ACHN (cell line): Measurements from ENCODE around the gene CARNS1.
A peak's percentile ranks its signal among the peaks of the same experiment; 100 is the strongest.
"Not testable (repeated sequence)": the region's sequence is repeated elsewhere in the genome, so short reads cannot be mapped to it uniquely, and the experiment has no call there.

Source experiments
- DNase-seq: peaks from one replicate; pipeline ENCODE4 v3.0.0-alpha.2; 2015
- in situ Hi-C: cut with HindIII; loops from 2 replicates; pipeline ENCODE4 v1.10.0; 2017; ENCODE audit warnings: low sequenced_read_pairs, low pct_ligation_motif_present, low pct_unique_long_range_greater_than_20kb

CARNS1 gene

GRCh38 chr11:67420147-67420645 lies 4.7 kb downstream of the CARNS1 start:
- in situ Hi-C loops = no loop called here
- DNase-seq = no peak

DNA sequence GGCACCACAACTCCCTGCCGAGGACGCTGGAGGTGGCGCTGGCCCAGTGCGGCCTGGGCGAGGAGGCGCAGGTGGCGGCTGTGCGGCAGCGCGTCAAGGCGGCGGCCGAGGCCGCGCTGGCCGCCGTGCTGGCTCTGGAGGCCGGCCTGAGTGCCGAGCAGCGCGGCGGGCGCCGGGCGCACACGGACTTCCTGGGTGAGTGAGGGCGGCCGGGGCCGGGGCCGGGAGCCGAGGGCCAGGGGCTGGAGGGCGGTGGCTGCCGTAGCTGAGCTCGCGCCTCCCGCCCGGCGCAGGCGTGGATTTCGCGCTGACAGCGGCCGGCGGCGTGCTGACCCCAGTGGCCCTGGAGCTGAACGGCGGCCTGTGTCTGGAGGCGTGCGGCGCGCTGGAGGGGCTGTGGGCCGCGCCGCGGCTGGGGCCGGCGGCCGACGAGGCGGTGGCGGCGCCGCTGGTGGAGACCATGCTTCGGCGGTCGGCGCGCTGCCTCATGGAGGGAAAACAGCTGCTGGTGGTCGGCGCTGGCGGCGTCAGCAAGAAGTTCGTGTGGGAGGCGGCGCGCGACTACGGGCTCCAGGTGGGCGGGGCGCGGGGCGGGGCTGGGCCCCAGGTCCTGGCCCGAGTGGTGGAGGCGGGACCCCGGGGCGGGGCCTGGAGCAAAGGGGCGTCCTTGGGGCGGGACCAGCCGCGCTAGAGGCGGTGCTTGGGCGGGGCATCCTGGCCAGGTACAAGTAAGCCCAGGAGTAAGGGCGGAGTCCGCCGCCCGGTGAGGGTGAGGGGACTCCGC lies 5.4 kb downstream of the CARNS1 start:
- in situ Hi-C loops = no loop called here
- DNase-seq = peak; percentile 85

- in situ Hi-C loops = no loop called here
- DNase-seq = no peak
These were observed 6.1 kb downstream of the CARNS1 start for GRCh38 chr11:67421430-67422031.

DNA sequence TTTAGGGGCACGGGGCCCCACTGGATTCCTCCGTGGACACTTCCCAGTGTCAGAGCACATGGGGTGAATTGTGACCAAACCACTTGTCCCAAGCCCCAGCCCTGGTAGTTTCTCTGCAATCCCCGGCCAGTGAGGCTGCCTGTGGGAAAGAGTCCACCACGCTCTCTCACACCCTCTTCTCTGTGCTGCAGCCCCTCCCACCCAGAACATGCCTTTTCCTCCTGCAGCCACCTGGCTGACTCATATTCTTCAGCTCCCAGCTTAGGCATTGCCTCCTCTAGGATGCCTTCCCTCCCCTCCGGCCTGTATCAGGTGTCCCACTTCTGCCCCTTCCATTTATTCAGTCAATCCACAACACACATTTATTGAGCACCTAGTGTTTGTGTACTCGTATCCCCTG lies 7.4 kb downstream of the CARNS1 start:
- in situ Hi-C loops = no loop called here
- DNase-seq = no peak

GRCh38 chr11:67423466-67423865 lies 8.0 kb downstream of the CARNS1 start:
- DNase-seq = no peak
- in situ Hi-C loops = no loop called here

DNA sequence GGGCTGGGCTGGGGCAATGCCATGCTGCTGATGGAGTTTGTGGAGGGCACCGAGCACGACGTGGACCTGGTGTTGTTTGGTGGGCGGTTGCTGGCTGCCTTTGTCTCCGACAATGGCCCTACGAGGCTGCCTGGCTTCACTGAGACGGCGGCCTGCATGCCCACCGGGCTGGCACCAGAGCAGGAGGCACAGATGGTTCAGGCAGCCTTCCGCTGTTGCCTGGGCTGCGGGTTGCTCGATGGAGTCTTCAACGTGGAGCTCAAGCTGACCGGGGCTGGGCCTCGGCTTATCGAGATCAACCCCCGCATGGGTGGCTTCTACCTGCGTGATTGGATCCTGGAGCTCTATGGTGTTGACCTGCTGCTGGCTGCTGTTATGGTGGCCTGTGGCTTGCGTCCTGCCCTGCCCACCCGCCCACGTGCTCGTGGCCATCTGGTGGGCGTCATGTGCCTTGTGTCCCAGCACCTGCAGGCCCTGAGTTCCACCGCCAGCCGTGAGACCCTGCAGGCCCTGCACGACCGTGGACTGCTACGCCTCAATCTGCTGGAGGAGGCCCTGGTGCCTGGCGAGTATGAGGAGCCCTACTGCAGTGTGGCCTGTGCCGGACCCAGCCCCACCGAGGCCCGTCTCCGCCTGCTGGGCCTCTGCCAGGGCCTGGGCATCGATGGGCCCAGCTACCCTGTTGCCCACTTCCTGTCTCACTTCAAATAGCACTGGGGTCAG lies 8.6 kb downstream of the CARNS1 start:
- no peak for DNase-seq
- in situ Hi-C loops = no loop called here

DNA sequence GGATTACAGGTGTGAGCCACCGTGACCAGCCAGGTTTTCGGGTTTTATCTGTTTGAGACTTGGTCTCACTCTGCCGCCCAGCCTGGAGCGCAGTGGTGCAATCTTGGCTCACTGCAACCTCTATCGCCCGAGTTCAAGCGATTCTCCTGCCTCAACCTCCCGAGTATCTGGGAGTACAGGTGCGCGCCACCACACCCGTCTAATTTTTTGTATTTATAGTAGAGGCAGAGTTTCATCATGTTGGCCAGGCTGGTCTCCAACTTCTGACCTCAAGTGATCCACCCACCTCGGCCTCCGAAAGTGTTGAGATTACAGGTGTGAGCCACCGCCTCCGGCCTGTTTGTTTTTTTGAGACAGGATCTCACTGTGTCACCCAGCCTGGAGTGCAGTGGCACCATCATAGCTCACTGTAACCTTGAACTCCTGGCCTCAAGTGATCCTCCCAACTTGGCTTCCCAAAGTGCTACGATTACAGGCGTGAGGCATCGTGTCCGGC lies 11.9 kb downstream of the CARNS1 start:
- DNase-seq, in situ Hi-C loops: not testable (repeated sequence)

DNA sequence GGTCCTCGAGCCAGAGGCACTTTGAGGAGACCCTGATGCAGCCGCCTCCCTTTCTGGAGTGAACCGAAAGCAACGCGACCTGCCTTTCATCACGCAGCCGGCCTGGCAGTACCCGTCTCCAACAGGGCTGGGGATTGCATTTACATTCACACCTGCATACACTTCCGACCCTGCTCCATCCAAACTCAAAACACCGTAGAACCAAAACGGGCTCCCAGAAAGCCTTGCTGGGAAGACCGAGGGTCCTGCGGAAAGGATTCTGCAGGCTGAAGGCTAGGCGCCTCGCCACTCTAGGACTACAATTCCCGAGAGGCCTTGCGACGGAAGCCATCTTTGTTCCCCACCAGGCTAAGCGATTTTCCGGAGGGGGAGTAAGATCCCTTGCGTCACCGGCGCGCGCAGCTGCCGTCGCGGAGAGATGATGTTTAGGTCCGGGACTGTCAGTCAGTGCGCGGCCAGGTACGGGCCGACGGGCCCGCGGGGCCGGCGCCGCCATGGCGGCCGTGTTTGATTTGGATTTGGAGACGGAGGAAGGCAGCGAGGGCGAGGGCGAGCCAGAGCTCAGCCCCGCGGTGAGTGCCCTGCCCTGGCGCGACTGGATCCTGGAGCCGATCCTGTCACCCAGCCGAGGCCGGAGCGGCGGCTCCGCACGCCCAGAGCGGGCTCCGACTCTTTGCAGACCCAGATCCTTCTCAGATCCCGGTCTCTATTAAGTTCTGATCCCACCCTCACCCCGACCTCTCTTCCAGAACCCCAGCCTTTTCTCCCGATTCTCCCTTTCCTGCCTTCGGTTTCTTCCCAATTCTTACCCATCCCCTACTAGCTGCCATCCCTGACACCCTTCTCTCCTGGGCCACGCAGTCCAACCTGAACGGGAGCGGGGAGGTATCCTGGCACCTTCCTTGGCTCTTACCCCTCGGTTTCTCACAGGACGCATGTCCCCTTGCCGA lies 12.8 kb downstream of the CARNS1 start, which contains the start of gene RPS6KB2:
Gene RPS6KB2 (plus strand): TSS at position 443 of the 950 bp plus-strand sequence. CDS start 52 bp downstream, at position 495.
- DNase-seq = peak; percentile 95
- in situ Hi-C loops = no loop called here

- no peak for DNase-seq
- in situ Hi-C loops = no loop called here
These were observed 13.7 kb downstream of the CARNS1 start for GRCh38 chr11:67429038-67429668.

- in situ Hi-C loops = no loop called here
- no peak for DNase-seq
These were observed 14.2 kb downstream of the CARNS1 start for GRCh38 chr11:67429722-67430121.

DNA sequence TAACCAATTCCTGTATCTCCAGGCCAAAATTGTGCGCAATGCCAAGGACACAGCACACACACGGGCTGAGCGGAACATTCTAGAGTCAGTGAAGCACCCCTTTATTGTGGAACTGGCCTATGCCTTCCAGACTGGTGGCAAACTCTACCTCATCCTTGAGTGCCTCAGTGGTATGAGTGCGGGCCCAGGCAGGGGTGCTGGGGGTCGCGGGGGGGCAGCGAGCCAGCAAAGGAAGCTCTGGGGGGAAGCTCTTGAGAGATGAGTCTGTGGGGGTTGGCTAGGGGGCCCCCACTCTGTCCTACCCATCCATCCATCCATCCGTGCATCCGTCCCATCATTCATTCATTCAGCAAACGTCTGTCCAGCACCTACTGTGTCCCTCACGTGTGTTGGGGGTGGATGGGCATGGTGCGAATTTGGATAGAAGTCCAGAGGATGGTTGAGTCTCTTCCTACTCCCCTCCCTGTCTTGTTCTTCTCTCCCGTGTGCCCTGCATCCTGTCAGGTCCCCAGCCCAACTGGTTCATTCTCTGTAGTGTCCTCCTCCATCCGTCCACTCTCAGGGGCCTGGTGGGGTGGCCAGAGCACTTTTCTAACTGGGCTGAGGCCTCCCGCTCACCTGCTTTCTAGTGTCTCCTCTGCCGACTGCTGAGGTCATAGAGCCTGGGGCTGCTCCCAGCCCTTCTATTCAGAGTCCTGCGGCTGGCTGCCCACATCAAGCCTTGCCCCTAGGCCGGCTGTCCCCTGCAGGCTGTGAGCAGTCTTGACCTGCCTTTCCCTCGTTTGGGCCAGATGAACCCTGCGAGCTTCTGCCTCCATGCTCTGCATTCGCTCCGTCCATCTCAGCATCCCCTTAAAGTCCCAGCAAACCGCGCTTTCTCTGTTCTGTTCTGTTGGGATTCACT lies 16.1 kb downstream of the CARNS1 start:
- DNase-seq = no peak
- in situ Hi-C loops = no loop called here

- DNase-seq = no peak
- in situ Hi-C loops = no loop called here
These were observed 17.3 kb downstream of the CARNS1 start for GRCh38 chr11:67432655-67433349.

GRCh38 chr11:67433536-67434394 lies 18.3 kb downstream of the CARNS1 start:
- no peak for DNase-seq
- in situ Hi-C loops = no loop called here

DNA sequence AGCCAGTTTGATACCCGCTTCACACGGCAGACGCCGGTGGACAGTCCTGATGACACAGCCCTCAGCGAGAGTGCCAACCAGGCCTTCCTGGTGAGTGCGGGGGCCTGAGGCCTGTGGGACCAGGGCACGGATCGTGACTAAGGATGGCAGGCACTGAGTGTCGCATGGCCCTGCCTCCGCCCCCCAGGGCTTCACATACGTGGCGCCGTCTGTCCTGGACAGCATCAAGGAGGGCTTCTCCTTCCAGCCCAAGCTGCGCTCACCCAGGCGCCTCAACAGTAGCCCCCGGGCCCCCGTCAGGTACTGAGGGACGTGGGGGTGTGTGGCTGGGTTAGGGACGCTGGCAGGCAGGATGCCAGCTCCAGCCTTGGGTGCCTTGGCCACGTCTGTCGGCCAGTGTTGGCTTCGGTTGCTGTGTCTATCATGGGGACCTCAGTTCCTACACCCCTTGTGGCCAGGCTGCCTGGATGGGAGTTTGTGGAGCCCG lies 19.0 kb downstream of the CARNS1 start:
- no peak for DNase-seq
- in situ Hi-C loops = no loop called here

DNA sequence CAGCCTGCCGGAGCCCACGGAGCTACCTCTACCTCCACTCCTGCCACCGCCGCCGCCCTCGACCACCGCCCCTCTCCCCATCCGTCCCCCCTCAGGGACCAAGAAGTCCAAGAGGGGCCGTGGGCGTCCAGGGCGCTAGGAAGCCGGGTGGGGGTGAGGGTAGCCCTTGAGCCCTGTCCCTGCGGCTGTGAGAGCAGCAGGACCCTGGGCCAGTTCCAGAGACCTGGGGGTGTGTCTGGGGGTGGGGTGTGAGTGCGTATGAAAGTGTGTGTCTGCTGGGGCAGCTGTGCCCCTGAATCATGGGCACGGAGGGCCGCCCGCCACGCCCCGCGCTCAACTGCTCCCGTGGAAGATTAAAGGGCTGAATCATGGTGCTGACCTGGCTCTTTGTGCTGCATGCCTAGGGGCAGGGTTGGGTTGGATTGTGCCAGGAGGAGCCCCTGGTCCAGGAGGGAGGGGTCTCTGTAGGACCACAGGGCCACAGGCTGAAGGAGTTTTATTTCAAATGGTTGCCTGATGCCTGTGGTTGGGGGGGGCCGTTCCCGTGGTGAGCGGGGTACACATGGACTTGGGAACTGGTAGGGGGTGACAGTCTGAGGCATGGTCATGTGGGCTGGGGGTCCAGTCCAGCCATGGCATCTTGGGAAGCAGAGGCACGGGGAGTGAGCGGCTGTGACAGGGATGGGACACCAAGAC lies 19.7 kb downstream of the CARNS1 start:
- in situ Hi-C loops = no loop called here
- no peak for DNase-seq
